NCI-H526 treated with DMSO at 0.1 percent for 48 hours (cell line): ENCODE data around the gene C19orf81.

Source experiments
- DNase-seq: peaks from one replicate; lab custom pipeline; 2025; lab: John Stamatoyannopoulos, UW

C19orf81 gene

GRCh38 chr19:50679177-50680125, 30.2 kb downstream of the C19orf81 start:
- peak; percentile 28 for DNase-seq

GRCh38 chr19:50686310-50687032, 37.2 kb downstream of the C19orf81 start:
- no peak for DNase-seq

- DNase-seq = no peak
These were observed 39.5 kb downstream of the C19orf81 start for GRCh38 chr19:50688766-50689165.

- DNase-seq = no peak
These were observed 41.2 kb downstream of the C19orf81 start for GRCh38 chr19:50690439-50690838.

- DNase-seq = no peak
These were observed 44.1 kb downstream of the C19orf81 start for GRCh38 chr19:50693064-50693975.

- DNase-seq = no peak
These were observed 45.5 kb downstream of the C19orf81 start for GRCh38 chr19:50694815-50695145.

GRCh38 chr19:50695251-50696093, 46.2 kb downstream of the C19orf81 start:
- DNase-seq = no peak

- DNase-seq = no peak
These were observed 46.8 kb downstream of the C19orf81 start for GRCh38 chr19:50696094-50696483.

- no peak for DNase-seq
These were observed 48.3 kb downstream of the C19orf81 start for GRCh38 chr19:50697414-50698124.

GRCh38 chr19:50701367-50701985, 52.2 kb downstream of the C19orf81 start:
- no peak for DNase-seq

- no peak for DNase-seq
These were observed 53.1 kb downstream of the C19orf81 start for GRCh38 chr19:50702158-50702870.

- DNase-seq = no peak
These were observed 53.9 kb downstream of the C19orf81 start for GRCh38 chr19:50702871-50703829.

- no peak for DNase-seq
These were observed 54.9 kb downstream of the C19orf81 start for GRCh38 chr19:50703915-50704796.

- peak; percentile 16 for DNase-seq
These were observed 56.3 kb downstream of the C19orf81 start for GRCh38 chr19:50705422-50706019.

- no peak for DNase-seq
These were observed 57.1 kb downstream of the C19orf81 start for GRCh38 chr19:50706387-50706786.

- DNase-seq = no peak
These were observed 59.1 kb downstream of the C19orf81 start for GRCh38 chr19:50708179-50708879.
